ENCODE measurements around the gene FOXL2NB.

DNA sequence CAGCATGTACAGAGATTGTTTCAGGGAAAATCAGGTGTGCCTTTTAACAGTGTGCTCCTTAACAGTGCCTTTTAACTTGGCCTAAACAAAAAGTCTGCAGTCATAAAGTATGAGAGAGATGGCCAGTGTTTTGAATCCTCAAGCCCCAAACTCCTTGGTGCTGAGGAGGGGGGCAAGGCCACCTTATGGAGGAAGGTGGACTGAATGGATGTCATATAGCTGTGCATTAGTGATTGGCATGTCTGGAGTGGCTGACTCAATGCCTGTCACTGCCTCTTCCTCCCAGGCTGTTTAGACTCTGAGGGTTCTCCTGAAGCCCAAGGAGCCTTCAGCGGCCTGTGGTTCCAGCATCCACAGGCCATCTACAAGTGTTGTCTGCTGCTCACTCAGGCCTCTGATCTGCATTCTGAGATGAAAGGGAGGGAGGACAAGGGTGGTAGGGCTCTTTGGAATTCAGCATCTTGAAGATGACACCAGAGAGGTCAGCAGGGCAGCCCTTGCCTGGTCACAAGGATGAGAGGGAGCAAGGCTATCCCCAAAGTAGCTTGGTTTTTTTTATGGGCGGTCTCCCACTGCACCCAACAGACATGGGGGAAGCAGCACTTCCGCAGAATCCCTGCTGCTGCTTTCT, 1.5 kb downstream of the FOXL2NB start:
- TF ChIP-seq CTCF (IDR thresholded peaks at IDR 0.05) (no peak), POLR2A (IDR thresholded peaks at IDR 0.05) (no peak)

Measured in ovary (tissue), 3 donors.